Chondrocyte (in vitro differentiated cells): ENCODE data around the gene EFEMP1. TPM values are rescaled to one million over a fixed set of nuclear protein-coding genes. Genes with fewer than 3 reads are reported as not detected.

Experiments
- DNase-seq: peaks from one replicate; pipeline ENCODE4 v3.0.0; 2021; ENCODE audit warnings: mixed read lengths, low spot score
- H3K27ac Mint-ChIP-seq: one replicate; pipeline ENCODE4 v1.8.0; 2021; ENCODE audit warnings: mild to moderate bottlenecking, moderate library complexity, mixed read lengths; ENCODE audit not compliant: unreplicated experiment
- H3K27me3 Mint-ChIP-seq: 2 replicates; pipeline ENCODE4 v1.8.0; 2021; ENCODE audit warnings: low read depth, mixed read lengths
- H3K36me3 Mint-ChIP-seq: 2 replicates; pipeline ENCODE4 v1.8.0; 2021; ENCODE audit warnings: low read depth, mixed read lengths
- H3K4me1 Mint-ChIP-seq: 2 replicates; pipeline ENCODE4 v1.8.0; 2021; ENCODE audit warnings: low read depth, mild to moderate bottlenecking, mixed read lengths
- H3K4me3 Mint-ChIP-seq: one replicate; pipeline ENCODE4 v1.8.0; 2021; ENCODE audit warnings: mild to moderate bottlenecking, moderate library complexity, mixed read lengths; ENCODE audit not compliant: unreplicated experiment
- H3K9me3 Mint-ChIP-seq: 2 replicates; pipeline ENCODE4 v1.8.0; 2021; ENCODE audit warnings: low read depth, mixed read lengths
- CTCF ChIP-seq: fragments of 200-600 bp; sonication (generic); IDR thresholded peaks from 2 replicates; pipeline ENCODE4 v1.5.0; 2021; ENCODE audit warnings: antibody characterized with exemption, mild to moderate bottlenecking, moderate library complexity
- total RNA-seq: library from RNA; stranded (reverse); gene quantifications from 3 replicates; pipeline ENCODE4 v1.2.1, GENCODE V29; 2021

EFEMP1 gene
- total RNA-seq, 1 donor from 2014 or later, result 38.6 TPM

GRCh38 chr2:55883357-55883756, 40.2 kb downstream of the EFEMP1 start:
- peaks cover 3% of the 10 kb centered on the region for H3K36me3 Mint-ChIP-seq
- no peak for DNase-seq
- no peaks in the 10 kb centered on the region for H3K27me3 Mint-ChIP-seq
- peaks cover 3% of the 10 kb centered on the region for H3K9me3 Mint-ChIP-seq
- no peak overlapping the region for H3K4me3 Mint-ChIP-seq
- H3K4me1 Mint-ChIP-seq, result peaks cover 50% of the 10 kb centered on the region
- H3K27ac Mint-ChIP-seq, result no peak overlapping the region
- no peak for TF ChIP-seq CTCF

GRCh38 chr2:55882954-55883353, 40.6 kb downstream of the EFEMP1 start:
- no peak for DNase-seq
- no peak for TF ChIP-seq CTCF
- H3K4me1 Mint-ChIP-seq, result peaks cover 48% of the 10 kb centered on the region
- no peak overlapping the region for H3K4me3 Mint-ChIP-seq
- H3K9me3 Mint-ChIP-seq, result peaks cover 3% of the 10 kb centered on the region
- H3K36me3 Mint-ChIP-seq, result peaks cover 3% of the 10 kb centered on the region
- H3K27ac Mint-ChIP-seq, result no peak overlapping the region
- no peaks in the 10 kb centered on the region for H3K27me3 Mint-ChIP-seq

GRCh38 chr2:55880416-55881143, 43.0 kb downstream of the EFEMP1 start:
- Mint-ChIP-seq H3K9me3 (peaks cover 3% of the 10 kb centered on the region), H3K36me3 (peaks cover 3% of the 10 kb centered on the region), H3K4me1 (peaks cover 47% of the 10 kb centered on the region), H3K4me3 (no peak overlapping the region), H3K27me3 (no peaks in the 10 kb centered on the region), H3K27ac (no peak overlapping the region)
- TF ChIP-seq CTCF, result no peak
- DNase-seq, result no peak

DNA sequence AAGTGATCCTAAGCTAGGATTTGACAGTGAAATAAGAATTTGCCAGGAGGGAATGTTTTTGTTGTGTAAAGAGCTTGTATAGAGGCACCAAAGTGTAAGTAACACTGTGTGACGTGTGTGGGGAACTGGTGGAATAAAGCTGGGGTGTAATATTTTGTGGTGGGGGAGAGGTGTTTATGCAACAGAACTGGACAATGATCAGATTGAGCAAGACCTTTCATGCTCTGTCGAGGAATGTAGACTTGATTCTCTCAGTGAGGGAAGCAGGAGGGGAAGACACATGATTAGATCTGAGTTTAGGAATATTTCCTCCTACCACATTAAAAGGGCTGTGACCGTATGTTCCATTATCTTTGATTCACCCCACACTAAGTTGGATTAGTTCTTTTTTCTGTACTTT, 43.6 kb downstream of the EFEMP1 start:
- H3K9me3 Mint-ChIP-seq, result peaks cover 2% of the 10 kb centered on the region
- H3K4me3 Mint-ChIP-seq, result no peak overlapping the region
- H3K4me1 Mint-ChIP-seq, result peaks cover 46% of the 10 kb centered on the region
- no peak overlapping the region for H3K27ac Mint-ChIP-seq
- no peak for TF ChIP-seq CTCF
- no peaks in the 10 kb centered on the region for H3K27me3 Mint-ChIP-seq
- peaks cover 3% of the 10 kb centered on the region for H3K36me3 Mint-ChIP-seq
- DNase-seq, result no peak

GRCh38 chr2:55877087-55877436, 46.5 kb downstream of the EFEMP1 start:
- peaks cover 31% of the 10 kb centered on the region for H3K4me1 Mint-ChIP-seq
- no peak for DNase-seq
- H3K27ac Mint-ChIP-seq, result no peak overlapping the region
- no peak for TF ChIP-seq CTCF
- H3K9me3 Mint-ChIP-seq, result no peaks in the 10 kb centered on the region
- H3K27me3 Mint-ChIP-seq, result peaks cover 3% of the 10 kb centered on the region
- no peak overlapping the region for H3K4me3 Mint-ChIP-seq
- H3K36me3 Mint-ChIP-seq, result peaks cover 3% of the 10 kb centered on the region
